Fibroblast of mammary gland (primary cell): ENCODE measurements around the gene MCTP2.
"Not testable (repeated sequence)": the region's sequence is repeated elsewhere in the genome, so short reads cannot be mapped to it uniquely, and the experiment has no call there.

Experiments used
- DNase-seq: peaks from one replicate; pipeline ENCODE4 v3.0.0-alpha.2; 2010; ENCODE audit warnings: low read depth
- H3K4me3 ChIP-seq: 2 replicates; pipeline ENCODE4 v1.5.1; 2011; ENCODE audit warnings: low read depth, mild to moderate bottlenecking, low read length, moderate library complexity; ENCODE audit not compliant: control insufficient read depth
- TF ChIP-seq, protein P1 (sequence below): conservative IDR thresholded peaks from 2 replicates; pipeline ENCODE4 v1.5.1; 2011; ENCODE audit warnings: low read depth, low read length, inconsistent platforms; ENCODE audit not compliant: control insufficient read depth, insufficient read depth

The MCTP2 gene

DNA sequence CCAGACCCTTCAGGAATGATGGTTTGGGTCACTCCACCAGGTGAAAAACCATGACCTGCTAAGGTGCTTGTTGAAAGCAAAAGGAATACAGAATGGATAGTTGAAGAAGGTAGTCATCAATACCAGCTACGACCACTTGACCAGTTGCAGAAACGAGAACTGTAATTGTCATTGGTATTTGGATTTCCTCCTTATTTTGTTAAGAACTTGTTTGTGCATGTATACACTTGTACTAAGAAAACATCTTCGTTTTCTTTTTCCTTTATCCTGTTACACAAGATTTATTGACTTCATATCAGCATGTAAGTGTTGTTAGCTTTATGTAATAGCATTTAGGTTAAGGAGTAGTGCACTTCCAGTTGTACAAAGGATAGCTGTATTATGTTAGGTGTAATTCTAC is 261.8 kb downstream of the MCTP2 start:
- no peak overlapping the region for H3K4me3 ChIP-seq
- DNase-seq, result no peak
- TF ChIP-seq, protein P1, sequence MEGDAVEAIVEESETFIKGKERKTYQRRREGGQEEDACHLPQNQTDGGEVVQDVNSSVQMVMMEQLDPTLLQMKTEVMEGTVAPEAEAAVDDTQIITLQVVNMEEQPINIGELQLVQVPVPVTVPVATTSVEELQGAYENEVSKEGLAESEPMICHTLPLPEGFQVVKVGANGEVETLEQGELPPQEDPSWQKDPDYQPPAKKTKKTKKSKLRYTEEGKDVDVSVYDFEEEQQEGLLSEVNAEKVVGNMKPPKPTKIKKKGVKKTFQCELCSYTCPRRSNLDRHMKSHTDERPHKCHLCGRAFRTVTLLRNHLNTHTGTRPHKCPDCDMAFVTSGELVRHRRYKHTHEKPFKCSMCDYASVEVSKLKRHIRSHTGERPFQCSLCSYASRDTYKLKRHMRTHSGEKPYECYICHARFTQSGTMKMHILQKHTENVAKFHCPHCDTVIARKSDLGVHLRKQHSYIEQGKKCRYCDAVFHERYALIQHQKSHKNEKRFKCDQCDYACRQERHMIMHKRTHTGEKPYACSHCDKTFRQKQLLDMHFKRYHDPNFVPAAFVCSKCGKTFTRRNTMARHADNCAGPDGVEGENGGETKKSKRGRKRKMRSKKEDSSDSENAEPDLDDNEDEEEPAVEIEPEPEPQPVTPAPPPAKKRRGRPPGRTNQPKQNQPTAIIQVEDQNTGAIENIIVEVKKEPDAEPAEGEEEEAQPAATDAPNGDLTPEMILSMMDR, result no peak

DNA sequence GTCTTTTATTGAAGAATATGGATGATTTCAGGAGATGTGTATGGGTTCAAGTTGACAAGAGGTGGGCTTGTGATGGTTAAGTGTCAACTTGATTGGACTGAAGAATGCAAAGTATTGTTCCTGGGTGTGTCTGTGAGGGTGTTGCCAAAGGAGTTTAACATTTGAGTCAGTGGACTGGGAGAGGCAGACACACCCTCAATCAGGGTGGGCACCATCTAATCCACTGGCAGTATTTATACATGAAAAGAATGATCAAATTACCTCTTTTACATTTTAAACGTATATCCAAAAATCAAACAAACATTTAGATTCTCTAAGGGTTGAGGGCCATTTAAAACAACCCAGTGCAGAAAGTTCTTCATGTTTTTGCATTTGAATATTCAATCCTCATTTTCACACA is 262.2 kb downstream of the MCTP2 start:
- DNase-seq, H3K4me3 ChIP-seq: not testable (repeated sequence)

DNA sequence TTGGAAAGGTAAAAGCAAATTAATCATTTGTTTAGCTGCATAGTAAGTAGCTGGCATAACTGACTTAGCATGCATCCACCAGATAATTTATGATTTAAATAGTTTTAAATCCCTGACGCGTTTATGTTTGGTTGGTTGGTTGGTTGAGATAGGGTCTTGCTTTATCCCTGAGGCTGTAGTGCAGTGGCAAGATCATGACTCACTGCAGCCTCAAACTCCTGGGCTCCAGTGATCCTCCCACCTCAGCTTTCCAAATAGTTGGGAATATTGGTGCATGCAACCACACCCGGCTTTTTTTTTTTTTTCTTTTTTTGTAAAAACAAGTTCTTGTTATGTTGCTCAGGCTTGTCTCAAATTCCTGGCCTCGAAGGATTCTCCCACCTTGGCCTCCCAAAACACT is 263.4 kb downstream of the MCTP2 start:
- TF ChIP-seq, protein P1, result no peak
- H3K4me3 ChIP-seq, result no peak overlapping the region
- no peak for DNase-seq

DNA sequence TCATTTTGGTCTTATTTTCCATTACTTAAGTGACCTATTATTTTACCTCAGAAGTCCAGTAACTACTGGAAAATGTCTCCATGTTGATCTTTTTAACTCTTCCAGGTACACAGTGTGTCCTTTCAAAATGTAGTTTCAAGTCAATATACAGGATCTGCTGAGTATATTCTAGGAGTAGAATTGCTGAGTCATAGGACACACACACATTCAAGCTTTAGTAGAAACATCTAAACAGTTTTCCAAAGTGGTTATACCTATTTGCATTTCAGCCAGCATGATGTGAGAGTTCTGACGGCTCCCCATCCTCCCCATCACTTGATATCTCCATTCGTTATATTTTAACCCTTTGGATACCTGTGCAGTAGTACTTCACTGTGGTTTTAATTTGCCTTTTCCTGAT is 271.9 kb downstream of the MCTP2 start:
- H3K4me3 ChIP-seq, result no peak overlapping the region
- TF ChIP-seq, protein P1, result no peak
- DNase-seq, result no peak

DNA sequence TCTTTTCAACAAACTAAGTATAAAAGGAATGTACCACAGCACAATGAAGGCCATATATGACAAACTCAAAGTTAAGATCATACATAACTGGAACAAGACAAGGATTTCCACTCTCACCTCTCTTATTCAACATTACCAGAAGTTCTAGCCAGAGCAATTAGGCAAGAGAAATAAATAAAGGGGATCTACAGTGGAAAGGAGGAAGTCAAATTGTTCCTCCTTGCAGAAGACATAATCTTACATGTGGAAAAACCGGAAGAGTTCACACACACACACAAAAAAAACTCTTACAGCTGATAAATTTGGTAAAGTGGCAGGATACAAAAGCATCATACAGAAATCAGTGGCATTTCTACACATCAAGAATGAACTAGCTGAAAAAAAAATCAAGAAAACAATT is 277.9 kb downstream of the MCTP2 start:
- H3K4me3 ChIP-seq, result no peak overlapping the region
- no peak for DNase-seq
- TF ChIP-seq, protein P1, result no peak

DNA sequence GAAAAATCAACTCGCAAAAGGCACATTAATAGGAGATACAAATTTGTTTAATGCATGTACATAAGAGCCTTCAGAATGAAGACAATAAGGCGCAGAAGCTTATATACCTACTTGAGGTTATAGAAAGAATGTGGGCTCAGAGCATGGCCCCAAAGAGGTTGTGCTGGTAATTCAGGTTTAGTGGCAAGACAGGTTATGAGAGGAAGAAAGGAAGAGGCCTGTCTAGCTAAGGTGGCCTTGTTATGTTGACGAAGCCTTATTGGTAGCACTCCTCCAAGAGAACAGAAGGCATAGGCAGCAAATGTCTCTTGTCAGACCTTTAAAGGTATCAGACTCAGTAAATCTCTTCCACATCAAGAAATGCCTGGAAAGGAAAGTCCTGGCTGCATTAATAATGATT is 290.8 kb downstream of the MCTP2 start:
- TF ChIP-seq, protein P1, result no peak
- H3K4me3 ChIP-seq, result no peak overlapping the region
- no peak for DNase-seq

DNA sequence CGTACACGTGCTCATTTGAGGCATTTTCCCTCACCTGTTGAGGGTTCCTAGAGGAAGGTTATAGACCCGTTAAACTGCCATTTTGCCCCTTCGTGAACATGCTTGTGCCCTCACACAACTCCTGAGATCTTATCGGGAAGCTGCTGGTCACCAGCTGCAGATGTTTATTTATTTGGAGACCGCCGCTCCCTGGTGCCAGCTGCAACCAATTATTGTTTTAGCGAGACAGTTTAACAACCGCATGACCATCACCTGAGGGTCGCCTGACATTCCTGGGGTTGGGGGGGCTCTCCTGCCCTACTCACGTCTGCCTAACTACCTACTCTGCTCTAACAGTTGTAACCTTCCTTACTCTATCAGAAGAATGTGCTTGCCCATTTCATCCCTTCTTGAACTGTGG is 292.5 kb downstream of the MCTP2 start:
- no peak overlapping the region for H3K4me3 ChIP-seq
- TF ChIP-seq, protein P1, result no peak
- DNase-seq, result no peak
